ENCODE measurements around the gene GIPC2.
"Not testable (repeated sequence)": the region's sequence is repeated elsewhere in the genome, so short reads cannot be mapped to it uniquely, and the experiment has no call there.

The GIPC2 gene

GRCh38 chr1:78070210-78070609 is 24.4 kb downstream of the GIPC2 start:
- no peak for FAIRE-seq

DNA sequence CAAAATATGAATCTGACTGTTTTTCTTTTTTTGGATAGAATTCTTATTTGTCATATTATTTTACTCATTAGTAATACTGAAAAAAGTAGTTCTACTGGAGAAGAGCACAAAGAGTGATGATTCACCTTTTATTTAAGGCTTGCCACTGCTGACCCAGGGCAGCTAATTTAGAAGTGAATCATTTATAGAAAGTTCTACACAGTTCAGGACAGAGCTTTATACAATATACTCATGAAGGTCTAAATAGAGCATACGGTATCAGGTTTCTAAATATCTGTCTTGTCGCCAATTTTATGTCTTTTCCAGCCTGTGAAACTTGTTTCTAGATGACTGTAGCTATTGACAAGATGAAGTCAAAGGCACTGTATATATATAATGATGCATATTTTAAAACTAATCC is 25.0 kb downstream of the GIPC2 start:
- FAIRE-seq, result no peak

DNA sequence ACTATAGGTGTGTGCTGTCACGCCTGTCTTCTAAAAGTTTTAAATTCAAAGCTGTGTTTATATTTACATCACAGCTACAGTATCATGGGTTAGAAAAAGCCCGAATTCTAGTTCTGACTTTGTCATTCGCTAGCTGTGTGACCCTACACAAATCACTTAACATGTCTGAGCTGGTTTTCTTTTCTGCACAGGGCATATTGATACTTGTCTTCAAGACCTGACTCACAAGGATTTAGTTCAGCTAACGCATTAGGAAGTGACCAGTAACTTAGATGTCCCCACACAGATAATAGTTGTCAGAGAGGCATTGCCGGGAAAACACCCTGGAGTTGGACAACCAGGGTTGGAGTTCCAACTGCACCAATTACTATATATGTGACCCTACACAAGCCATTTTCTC is 25.9 kb downstream of the GIPC2 start:
- FAIRE-seq, result no peak

DNA sequence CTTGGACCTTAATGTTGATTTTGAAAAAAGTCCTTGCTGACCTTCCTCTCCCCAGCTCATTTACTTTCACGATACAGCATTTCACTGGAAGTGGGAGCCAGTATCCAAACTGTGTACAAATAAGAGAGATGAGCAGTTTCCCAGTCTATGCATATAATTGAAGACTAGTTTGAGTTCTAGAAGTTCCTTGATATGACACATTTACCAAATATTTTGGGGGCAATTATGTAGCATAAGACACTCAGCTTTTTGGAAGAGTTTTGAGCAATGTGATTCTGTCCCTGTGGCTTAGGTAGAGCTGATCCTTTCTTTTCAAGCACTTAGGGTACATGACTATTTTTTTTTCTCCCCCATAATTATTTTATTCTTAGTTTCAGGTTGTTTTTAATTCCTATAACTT is 26.4 kb downstream of the GIPC2 start:
- FAIRE-seq, result no peak

DNA sequence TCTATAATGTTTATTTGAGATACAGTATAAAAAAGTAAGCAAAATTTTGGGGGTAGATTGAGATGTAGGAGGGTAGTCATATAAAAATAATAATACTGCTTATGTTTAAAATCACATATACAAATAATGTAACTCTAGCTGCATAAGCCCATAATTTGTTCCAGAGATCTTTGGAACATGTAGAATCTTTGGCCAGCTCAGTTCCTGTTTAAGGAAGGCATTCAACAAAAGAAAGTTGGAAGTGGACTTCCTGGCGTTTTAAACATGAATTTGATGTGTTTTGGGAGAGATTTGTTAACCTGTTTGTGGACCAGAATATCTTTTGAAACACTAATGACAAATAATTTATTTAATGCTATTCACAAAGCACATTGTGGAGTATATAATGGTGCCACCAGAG is 27.7 kb downstream of the GIPC2 start:
- no peak for FAIRE-seq

DNA sequence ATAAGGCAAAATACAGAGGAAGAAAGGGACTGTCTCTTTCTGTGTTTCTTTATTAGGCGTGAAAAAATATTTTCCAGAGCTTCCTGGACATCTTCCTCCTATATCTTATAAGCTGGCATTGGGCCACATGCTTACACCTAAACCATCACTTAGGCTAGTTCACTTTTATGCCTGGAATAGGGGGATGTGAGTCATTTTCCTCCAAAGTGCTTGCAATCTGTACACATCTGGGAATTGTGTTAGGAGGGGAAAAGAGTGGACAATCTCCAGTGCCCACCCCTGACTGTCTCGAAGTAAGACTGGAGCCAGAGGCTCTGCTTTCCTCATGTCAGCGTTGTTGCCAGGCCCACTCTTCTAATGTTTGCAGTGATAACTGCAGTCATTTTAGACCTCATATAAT is 29.9 kb downstream of the GIPC2 start:
- FAIRE-seq, result no peak

- no peak for FAIRE-seq
These were observed 32.6 kb downstream of the GIPC2 start for GRCh38 chr1:78078358-78078757.

DNA sequence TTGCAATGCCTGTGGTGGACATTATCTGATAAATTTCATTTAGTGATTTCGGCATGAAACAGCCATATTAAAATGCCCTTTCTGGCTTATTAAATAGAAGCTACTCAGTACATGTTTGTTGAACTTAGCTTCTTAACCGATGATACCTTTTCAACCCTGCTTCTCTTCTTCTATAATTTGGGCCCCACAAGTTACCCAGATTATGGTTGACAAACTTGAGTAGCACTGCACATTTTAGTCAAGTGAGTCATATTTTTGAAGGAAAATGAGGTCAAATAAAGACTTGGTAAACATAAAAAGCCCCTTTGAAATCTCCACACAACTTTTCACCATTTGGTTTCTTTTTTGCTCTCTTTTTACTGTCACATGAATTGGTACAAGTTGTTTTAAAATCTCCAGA is 33.8 kb downstream of the GIPC2 start:
- FAIRE-seq, result no peak

GRCh38 chr1:78080767-78081166 is 35.0 kb downstream of the GIPC2 start:
- FAIRE-seq, result no peak

DNA sequence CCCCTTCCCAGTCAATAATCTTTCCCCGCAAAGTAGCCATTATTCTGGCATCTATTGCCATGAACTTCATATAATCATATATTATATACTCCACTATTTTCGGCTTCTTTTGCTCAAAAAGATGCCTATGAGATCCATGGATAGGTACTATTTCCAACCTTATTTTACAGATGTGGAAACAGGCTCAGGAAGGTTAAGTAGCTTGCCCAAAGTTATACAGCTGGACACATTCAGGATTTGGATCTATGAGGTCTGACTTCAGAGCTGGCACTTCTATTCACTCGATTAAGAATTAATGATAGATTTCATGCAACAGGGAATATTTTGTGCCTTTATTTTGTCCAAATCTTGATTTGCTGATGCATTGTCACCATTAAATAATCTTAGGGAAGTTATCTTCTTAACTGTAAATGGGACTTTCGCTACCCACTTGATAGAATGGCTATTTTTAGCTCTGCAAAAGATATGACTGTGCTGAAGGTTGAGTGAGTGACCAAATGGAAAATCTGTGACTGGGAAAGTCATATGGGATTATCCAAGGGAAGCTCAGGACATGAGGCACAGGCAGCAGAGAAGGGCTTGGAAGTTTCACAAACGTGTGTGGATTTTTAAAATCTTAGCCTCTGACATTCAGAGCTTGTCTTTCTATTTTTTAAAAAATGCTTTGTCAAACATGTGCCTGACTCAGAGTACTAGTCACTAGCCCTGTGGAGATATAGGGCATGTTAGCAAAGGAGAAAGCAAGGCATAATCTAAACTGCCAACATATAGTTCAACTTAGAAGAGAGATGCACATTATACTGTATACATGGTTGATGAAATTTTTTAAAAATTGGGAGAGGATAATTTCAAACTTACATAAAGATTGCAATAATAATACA is 36.5 kb downstream of the GIPC2 start:
- no peak for FAIRE-seq

DNA sequence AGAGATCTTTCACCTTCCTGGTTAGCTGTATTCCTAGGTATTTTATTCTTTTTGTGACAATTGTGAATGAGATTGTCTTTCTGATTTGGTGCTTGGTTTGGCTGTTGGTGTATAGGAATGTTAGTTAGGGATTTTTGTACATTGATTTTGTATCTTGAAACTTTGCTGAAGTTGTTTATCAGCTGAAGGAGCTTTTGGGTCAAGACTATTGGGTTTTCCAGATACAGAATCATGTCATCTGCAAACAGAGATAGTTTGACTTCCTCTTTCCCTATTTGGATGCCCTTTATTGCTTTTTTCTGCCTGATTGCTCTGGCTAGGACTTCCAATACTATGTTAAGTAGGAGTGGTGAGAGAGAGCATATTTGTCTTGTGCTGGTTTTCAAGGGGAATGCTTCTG is 38.9 kb downstream of the GIPC2 start:
- FAIRE-seq, result not testable (repeated sequence)

GRCh38 chr1:78086697-78087096 is 40.9 kb downstream of the GIPC2 start:
- FAIRE-seq, result no peak

GRCh38 chr1:78088015-78088414 is 42.2 kb downstream of the GIPC2 start:
- no peak for FAIRE-seq

DNA sequence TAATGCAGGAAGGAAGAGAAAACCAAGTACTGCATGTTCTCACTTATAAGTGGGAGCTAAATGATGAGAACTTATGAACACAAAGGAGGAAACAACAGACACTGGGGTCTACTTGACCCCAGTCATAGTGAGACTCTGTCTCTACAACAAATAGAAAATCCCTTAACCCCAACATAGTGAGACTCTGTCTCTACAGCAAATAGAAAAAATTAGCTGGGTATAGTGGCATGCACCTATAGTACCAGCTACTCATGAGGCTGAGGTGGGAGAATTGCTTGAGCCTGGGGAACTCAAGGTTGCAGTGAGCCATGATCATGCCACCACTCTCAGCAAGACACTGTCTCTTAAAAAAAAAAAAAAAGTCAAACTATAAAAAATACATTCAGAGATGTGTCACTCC is 42.7 kb downstream of the GIPC2 start:
- FAIRE-seq, result no peak

DNA sequence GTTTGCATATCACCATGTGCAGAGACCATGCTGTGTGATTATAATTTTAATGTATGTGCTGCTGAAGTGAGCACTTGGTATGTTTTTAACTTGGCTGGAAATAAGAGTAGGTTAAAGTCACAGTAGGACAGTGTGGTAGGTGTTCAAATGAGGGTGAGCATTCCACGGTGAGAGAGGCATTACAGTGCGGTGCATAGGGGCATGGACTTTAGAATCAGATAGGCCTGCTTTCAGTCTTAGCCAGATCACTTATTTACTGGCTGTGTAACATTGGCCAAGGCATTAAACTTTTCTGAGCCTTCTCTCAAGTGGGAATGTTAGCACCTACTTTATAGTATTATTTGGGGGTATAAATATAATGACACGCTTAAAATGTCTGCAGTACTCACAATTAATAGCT is 43.2 kb downstream of the GIPC2 start:
- FAIRE-seq, result no peak

- FAIRE-seq, result no peak
These were observed 44.8 kb downstream of the GIPC2 start for GRCh38 chr1:78090472-78091133.

GRCh38 chr1:78091215-78091813 is 45.5 kb downstream of the GIPC2 start:
- no peak for FAIRE-seq

- FAIRE-seq, result no peak
These were observed 46.1 kb downstream of the GIPC2 start for GRCh38 chr1:78091886-78092285.

DNA sequence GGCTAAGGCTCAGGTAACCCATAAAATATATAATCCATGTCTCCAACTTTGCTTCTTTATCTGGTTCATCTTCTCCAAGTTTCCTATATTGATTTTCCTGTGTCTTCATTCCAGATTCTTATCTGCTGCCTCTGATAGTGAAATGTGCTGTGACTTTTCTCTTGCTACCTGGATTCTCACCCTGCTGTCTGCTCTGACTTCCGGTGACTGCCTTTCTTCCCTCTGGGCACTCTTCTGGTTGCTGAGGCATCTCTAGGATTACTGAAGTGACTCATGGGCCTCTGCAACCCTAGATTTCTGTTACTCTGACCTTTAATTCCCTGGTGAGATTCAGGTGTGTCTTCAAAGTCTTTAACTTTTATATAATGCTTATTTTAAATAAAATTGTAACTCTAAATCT is 46.9 kb downstream of the GIPC2 start:
- no peak for FAIRE-seq

GRCh38 chr1:78093560-78093959 is 47.8 kb downstream of the GIPC2 start:
- FAIRE-seq, result no peak

GRCh38 chr1:78094639-78095038 is 48.9 kb downstream of the GIPC2 start:
- no peak for FAIRE-seq

DNA sequence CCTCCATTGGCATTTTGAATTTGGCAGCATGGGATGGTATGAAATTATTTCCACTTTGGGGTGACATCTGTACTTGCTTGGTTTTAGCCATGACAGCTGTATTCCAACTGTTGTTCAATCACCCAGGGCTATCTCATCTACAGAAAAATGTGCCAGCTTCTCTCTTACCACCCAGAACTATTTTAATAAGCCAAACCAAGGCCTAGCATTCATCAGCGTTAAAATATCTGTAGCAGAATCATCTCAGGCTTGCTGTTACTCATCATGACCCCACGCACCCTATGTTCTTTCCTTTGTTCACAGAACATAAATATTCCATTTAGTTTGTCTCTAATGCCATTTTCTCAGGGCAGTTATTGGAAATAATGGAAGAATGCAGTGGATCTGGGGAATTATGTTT is 49.8 kb downstream of the GIPC2 start:
- no peak for FAIRE-seq

DNA sequence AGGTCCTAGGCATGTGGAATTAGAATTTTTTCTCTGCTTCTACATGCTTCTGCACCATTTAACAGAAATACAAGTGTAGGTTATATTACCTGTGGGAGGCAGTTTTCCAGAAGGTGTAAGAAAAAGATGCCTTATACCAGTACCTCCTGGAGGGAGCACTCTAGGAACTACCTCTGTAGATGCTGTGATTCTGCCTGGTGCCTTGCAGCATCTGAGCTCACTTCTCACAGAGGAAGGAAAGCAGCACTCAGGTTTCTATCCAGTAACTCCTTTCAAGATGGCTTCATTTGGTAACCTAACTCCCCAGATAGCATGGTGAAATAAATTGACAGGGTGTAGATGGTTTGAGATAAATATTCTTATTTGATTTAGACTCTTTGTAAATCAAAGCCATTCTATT is 50.3 kb downstream of the GIPC2 start:
- no peak for FAIRE-seq

GRCh38 chr1:78096976-78097375 is 51.2 kb downstream of the GIPC2 start:
- FAIRE-seq, result no peak

All from islet of Langerhans (tissue), 1 donor.